ENCODE results near the gene RAB3IL1.
"Not testable (repeated sequence)": the region's sequence is repeated elsewhere in the genome, so short reads cannot be mapped to it uniquely, and the experiment has no call there.

RAB3IL1 gene, protein sequence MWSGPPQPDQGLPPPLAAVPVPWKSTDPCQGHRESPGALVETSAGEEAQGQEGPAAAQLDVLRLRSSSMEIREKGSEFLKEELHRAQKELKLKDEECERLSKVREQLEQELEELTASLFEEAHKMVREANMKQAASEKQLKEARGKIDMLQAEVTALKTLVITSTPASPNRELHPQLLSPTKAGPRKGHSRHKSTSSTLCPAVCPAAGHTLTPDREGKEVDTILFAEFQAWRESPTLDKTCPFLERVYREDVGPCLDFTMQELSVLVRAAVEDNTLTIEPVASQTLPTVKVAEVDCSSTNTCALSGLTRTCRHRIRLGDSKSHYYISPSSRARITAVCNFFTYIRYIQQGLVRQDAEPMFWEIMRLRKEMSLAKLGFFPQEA

DNA sequence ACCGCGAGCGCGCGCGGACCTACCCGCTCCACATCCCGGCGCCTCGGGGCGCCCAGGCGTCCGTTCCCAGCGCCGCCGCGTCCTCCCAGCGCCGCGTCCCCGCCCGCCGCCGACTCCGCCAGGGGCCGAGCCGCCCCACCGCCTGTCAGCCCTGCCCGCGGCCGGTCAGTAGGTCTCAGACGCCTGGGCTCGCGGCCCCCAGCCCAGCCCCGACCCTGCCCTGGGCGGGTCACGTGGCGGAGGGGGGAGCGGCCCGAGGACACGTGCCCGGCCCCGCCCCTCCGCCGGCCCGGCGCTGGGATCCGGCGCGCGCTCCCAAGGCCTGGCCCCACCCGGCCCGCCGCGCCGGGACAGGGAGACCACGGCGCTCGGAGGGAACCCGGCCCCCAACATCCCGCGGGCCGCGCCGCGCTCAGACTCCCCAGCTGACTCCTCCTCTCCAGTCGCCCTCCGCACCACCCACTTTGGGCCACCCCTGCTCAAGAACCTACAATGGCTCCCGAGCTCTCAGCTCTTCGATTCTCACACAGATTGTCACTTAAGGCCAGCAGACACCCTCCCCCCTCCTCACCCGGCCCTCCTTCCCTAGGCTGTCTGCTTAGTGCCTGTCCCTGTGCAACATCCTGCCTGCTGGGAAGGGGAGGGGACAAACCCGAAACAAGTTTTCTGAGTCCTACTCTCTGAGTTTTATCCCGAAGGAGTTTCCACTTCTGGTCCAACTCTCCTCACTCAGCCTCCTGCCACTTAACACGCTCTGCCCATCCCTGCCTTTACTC is at the start of gene RAB3IL1:
TSS of gene RAB3IL1 (minus strand) at position 233 of the 776 bp plus-strand sequence. CDS start at position 34, 199 bp downstream.
- H3K79me2 ChIP-seq (ENCODE audit: low read length) = no peaks in the 10 kb centered on the region
- no peak within 1 kb of the TSS for H3K9ac ChIP-seq (ENCODE audit: low read length)
- no peaks in the 10 kb centered on the region for H3K36me3 ChIP-seq (replicated peaks; ENCODE audit: low read depth, low read length)
- no peak within 1 kb of the TSS for H3K4me3 ChIP-seq (ENCODE audit: low read length)
- peaks cover 13% of the 10 kb centered on the region; the same call in 1 of the 2 replicates for H3K27me3 ChIP-seq (ENCODE audit: low read depth, low read length)
- H3K9me3 ChIP-seq (ENCODE audit: insufficient read depth, low read length) = no peaks in the 10 kb centered on the region
- no peak within 1 kb of the TSS for H3K27ac ChIP-seq (ENCODE audit: low read length)
- TF ChIP-seq, protein P1, sequence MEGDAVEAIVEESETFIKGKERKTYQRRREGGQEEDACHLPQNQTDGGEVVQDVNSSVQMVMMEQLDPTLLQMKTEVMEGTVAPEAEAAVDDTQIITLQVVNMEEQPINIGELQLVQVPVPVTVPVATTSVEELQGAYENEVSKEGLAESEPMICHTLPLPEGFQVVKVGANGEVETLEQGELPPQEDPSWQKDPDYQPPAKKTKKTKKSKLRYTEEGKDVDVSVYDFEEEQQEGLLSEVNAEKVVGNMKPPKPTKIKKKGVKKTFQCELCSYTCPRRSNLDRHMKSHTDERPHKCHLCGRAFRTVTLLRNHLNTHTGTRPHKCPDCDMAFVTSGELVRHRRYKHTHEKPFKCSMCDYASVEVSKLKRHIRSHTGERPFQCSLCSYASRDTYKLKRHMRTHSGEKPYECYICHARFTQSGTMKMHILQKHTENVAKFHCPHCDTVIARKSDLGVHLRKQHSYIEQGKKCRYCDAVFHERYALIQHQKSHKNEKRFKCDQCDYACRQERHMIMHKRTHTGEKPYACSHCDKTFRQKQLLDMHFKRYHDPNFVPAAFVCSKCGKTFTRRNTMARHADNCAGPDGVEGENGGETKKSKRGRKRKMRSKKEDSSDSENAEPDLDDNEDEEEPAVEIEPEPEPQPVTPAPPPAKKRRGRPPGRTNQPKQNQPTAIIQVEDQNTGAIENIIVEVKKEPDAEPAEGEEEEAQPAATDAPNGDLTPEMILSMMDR (IDR thresholded peaks at IDR 0.05; ENCODE audit: low read depth, low read length) = no peak
- TF ChIP-seq EZH2phosphoT487 (IDR thresholded peaks at IDR 0.05; ENCODE audit: low read depth) = no peak
- H3K4me2 ChIP-seq (ENCODE audit: low read length) = no peak within 1 kb of the TSS
- no peaks in the 10 kb centered on the region for H4K20me1 ChIP-seq (ENCODE audit: insufficient read depth, low read length)
- no peaks in the 10 kb centered on the region for H3K4me1 ChIP-seq (ENCODE audit: low read length)
- H2AFZ ChIP-seq (ENCODE audit: low read depth, low read length) = no peak within 1 kb of the TSS

DNA sequence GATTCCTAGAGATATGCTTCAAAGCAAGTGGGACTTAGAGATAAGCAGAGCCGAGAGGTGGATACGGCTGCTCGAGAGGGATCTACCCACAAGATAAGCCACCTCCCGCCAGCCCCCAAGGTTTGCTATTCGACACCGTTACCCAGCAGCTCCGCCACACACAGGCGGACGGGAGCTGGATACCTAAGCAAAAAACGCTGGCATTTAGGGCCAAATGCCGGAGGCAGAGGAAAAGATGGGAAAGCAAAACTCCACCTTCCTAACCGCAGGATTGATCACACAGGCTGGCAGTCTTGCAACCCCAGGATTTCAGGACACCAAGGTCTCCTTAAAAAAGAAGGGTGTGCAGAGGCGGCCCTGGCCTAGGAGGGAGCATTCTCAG is 49.4 kb upstream of the RAB3IL1 start:
- H3K36me3 ChIP-seq (replicated peaks; ENCODE audit: low read depth, low read length) = peaks cover 35% of the 10 kb centered on the region
- no peak overlapping the region for H2AFZ ChIP-seq (ENCODE audit: low read depth, low read length)
- no peaks in the 10 kb centered on the region for H3K27me3 ChIP-seq (ENCODE audit: low read depth, low read length)
- H3K27ac ChIP-seq (ENCODE audit: low read length) = peak overlapping the region; percentile 77
- H3K4me3 ChIP-seq (ENCODE audit: low read length) = peak overlapping the region; percentile 87
- peaks cover 27% of the 10 kb centered on the region for H3K79me2 ChIP-seq (ENCODE audit: low read length)
- peak overlapping the region; percentile 91 for H3K4me2 ChIP-seq (ENCODE audit: low read length)
- H3K4me1 ChIP-seq (ENCODE audit: low read length) = peaks cover 53% of the 10 kb centered on the region
- no peaks in the 10 kb centered on the region for H3K9me3 ChIP-seq (ENCODE audit: insufficient read depth, low read length)
- H3K9ac ChIP-seq (ENCODE audit: low read length) = peak overlapping the region; percentile 92
- H4K20me1 ChIP-seq (ENCODE audit: insufficient read depth, low read length) = peaks cover 33% of the 10 kb centered on the region
- TF ChIP-seq, protein P1 (IDR thresholded peaks at IDR 0.05; ENCODE audit: low read depth, low read length) = no peak
- no peak for TF ChIP-seq EZH2phosphoT487 (IDR thresholded peaks at IDR 0.05; ENCODE audit: low read depth)

DNA sequence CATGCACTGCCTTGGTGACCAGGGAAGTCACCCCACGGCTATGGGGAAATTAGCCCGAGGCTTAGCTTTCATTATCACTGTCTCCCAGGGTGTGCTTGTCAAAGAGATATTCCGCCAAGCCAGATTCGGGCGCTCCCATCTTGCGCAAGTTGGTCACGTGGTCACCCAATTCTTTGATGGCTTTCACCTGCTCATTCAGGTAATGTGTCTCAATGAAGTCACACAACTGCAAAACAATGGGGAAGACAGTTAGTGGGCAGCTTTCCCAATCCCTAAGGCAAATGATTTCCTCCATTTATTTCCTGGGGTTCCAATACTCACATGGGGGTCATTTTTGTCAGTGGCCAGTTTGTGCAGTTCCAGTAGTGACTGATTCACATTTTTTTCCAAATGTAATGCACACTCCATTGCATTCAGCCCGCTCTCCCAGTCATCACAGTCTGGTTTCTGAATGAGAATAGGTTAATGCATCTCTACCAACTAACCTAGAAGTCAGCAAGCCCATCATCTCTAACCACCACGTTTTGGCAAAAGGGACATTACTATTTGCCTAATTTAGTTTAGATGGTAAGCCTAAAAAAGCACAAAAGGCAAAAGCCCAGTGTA is 47.4 kb upstream of the RAB3IL1 start:
- H3K9me3 ChIP-seq (ENCODE audit: insufficient read depth, low read length); H2AFZ ChIP-seq (ENCODE audit: low read depth, low read length); H3K27me3 ChIP-seq (ENCODE audit: low read depth, low read length); H3K9ac ChIP-seq (ENCODE audit: low read length): not testable (repeated sequence)
- Histone ChIP-seq H4K20me1 (ENCODE audit: insufficient read depth, low read length) (peaks cover 33% of the 10 kb centered on the region), H3K27ac (ENCODE audit: low read length) (peak overlapping the region; percentile 57; the same call in 1 of the 2 replicates), H3K79me2 (ENCODE audit: low read length) (peaks cover 27% of the 10 kb centered on the region), H3K4me1 (ENCODE audit: low read length) (peaks cover 45% of the 10 kb centered on the region), H3K4me3 (ENCODE audit: low read length) (peak overlapping the region; percentile 87), H3K4me2 (ENCODE audit: low read length) (peak overlapping the region; percentile 91), H3K36me3 (replicated peaks; ENCODE audit: low read depth, low read length) (peaks cover 35% of the 10 kb centered on the region)

DNA sequence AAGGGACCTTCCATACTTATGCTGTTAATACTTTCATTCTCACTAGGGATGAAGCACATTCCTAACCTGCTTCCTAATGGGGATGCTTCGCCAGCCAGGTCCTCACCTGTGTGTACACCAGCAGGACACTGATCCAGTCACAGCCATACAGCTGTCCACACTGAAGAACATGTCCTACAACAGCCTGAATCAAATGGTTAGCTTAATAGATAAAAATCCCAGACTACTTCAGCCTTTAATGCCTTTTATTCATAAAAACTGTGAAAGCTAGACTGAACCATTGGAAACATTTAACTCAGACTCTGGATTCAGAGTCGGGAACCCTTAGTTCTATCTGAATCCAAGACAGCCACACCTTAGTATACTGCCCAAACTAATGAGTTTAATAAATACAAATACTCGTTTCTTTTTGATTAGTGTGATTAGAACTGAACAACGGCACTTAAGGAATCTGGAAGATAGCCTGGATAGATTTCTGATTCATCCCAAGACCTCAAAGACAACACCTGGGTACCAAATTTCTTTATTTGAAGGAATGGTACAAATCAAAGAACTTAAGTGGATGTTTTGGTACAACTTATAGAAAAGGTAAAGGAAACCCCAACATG is 46.8 kb upstream of the RAB3IL1 start:
- Histone ChIP-seq H2AFZ (ENCODE audit: low read depth, low read length) (no peak overlapping the region), H3K27ac (ENCODE audit: low read length) (peak overlapping the region; percentile 71), H3K27me3 (ENCODE audit: low read depth, low read length) (no peaks in the 10 kb centered on the region), H3K4me2 (ENCODE audit: low read length) (peak overlapping the region; percentile 52), H3K4me1 (ENCODE audit: low read length) (peaks cover 45% of the 10 kb centered on the region), H3K9me3 (ENCODE audit: insufficient read depth, low read length) (no peaks in the 10 kb centered on the region), H3K9ac (ENCODE audit: low read length) (no peak overlapping the region), H3K79me2 (ENCODE audit: low read length) (peaks cover 27% of the 10 kb centered on the region), H3K4me3 (ENCODE audit: low read length) (peak overlapping the region; percentile 18; the same call in 1 of the 2 replicates), H3K36me3 (replicated peaks; ENCODE audit: low read depth, low read length) (peaks cover 35% of the 10 kb centered on the region), H4K20me1 (ENCODE audit: insufficient read depth, low read length) (peaks cover 33% of the 10 kb centered on the region)
- TF ChIP-seq, protein P1 (IDR thresholded peaks at IDR 0.05; ENCODE audit: low read depth, low read length) = no peak
- TF ChIP-seq EZH2phosphoT487 (IDR thresholded peaks at IDR 0.05; ENCODE audit: low read depth) = no peak

Data from OCI-LY3 (cell line).